HepG2 (cell line): Measurements from ENCODE around the gene DNPH1. TPM values are rescaled to one million over a fixed set of nuclear protein-coding genes. Genes with fewer than 3 reads are reported as not detected.

Source experiments
- ATAD3A ChIP-seq: sonication (generic); formaldehyde crosslinking; IDR thresholded peaks from 2 replicates; pipeline ENCODE4 v1.4.0; 2020; ENCODE audit warnings: missing genetic modification reagents
- FOXK1 ChIP-seq: sonication (generic); formaldehyde crosslinking; IDR thresholded peaks from 2 replicates; pipeline ENCODE4 v1.4.0; 2020; ENCODE audit warnings: low read depth, missing genetic modification reagents, borderline replicate concordance
- FOXK2 ChIP-seq: fragments of 450-650 bp; IDR thresholded peaks from 2 replicates; pipeline ENCODE4 v1.6.1; 2016
- GZF1 ChIP-seq: sonication (generic); formaldehyde crosslinking; IDR thresholded peaks from 2 replicates; pipeline ENCODE4 v1.5.1; 2020; ENCODE audit warnings: mild to moderate bottlenecking, missing genetic modification reagents
- HHEX ChIP-seq: IDR thresholded peaks from 2 replicates; pipeline ENCODE4 v1.6.1; 2016; ENCODE audit warnings: control low read depth
- MAFG ChIP-seq: sonication (generic); formaldehyde crosslinking; IDR thresholded peaks from 2 replicates; pipeline ENCODE4 v1.5.1; 2020; ENCODE audit warnings: mild to moderate bottlenecking, missing genetic modification reagents
- MTERF4 ChIP-seq: sonication (generic); formaldehyde crosslinking; IDR thresholded peaks from 2 replicates; pipeline ENCODE4 v1.8.0; 2023; ENCODE audit warnings: mild to moderate bottlenecking, missing genetic modification reagents
- NR3C1 ChIP-seq: sonication (generic); formaldehyde crosslinking; IDR thresholded peaks from 2 replicates; pipeline ENCODE4 v1.4.0; 2020; ENCODE audit warnings: missing genetic modification reagents
- RAD51 ChIP-seq: fragments of 450-650 bp; IDR thresholded peaks from 2 replicates; pipeline ENCODE4 v1.6.1; 2016; ENCODE audit warnings: borderline replicate concordance
- TBP ChIP-seq: sonication (generic); formaldehyde crosslinking; IDR thresholded peaks from 2 replicates; pipeline ENCODE4 v1.5.0; 2020; ENCODE audit warnings: missing genetic modification reagents
- THAP8 ChIP-seq: sonication (generic); formaldehyde crosslinking; IDR thresholded peaks from 2 replicates; pipeline ENCODE4 v1.5.1; 2020; ENCODE audit warnings: missing genetic modification reagents, mild to moderate bottlenecking, borderline replicate concordance
- ZNF180 ChIP-seq: sonication (generic); formaldehyde crosslinking; IDR thresholded peaks from 2 replicates; pipeline ENCODE4 v1.4.0; 2020; ENCODE audit warnings: low read depth, missing genetic modification reagents, borderline replicate concordance
- ZNF652 ChIP-seq: IDR thresholded peaks from 2 replicates; pipeline ENCODE4 v1.6.1; 2016; ENCODE audit warnings: low read depth, borderline replicate concordance
- polyA plus RNA-seq, 8 experiments: library from polyadenylated mRNA; depleted of rRNA in 3 of 8; stranded (reverse) in 7 of 8; unstranded in 1 of 8; fragments of >200 nt; fragmentation: Illumina TruSeq in 4 of 8; extraction: Trizol in 4 of 8; gene quantifications; 2 replicates each; pipeline versions ENCODE4 v1.2.1 to v1.2.3, GENCODE V29; 2011 to 2016; ENCODE audit warnings: low read depth in 4 of 8, missing spikeins in 1 of 8, mixed read lengths in 1 of 8; ENCODE audit not compliant: insufficient read depth in 1 of 8
- total RNA-seq, 5 experiments: library from RNA; depleted of rRNA; stranded (reverse); fragments of >200 nt; fragmentation: Illumina TruSeq; extraction: Trizol; gene quantifications; 2 replicates each; pipeline ENCODE4 v1.2.3, GENCODE V29; 2016; ENCODE audit warnings: low read depth in 1 of 5
- TF ChIP-seq, protein P1 (sequence below): sonication (generic); formaldehyde crosslinking; IDR thresholded peaks from 2 replicates; pipeline ENCODE4 v1.8.0; 2022; ENCODE audit warnings: missing genetic modification reagents, low read depth, mild to moderate bottlenecking, borderline replicate concordance
- TF ChIP-seq, protein P2 (sequence below): sonication (generic); formaldehyde crosslinking; IDR thresholded peaks from 2 replicates; pipeline ENCODE4 v1.4.0; 2020; ENCODE audit warnings: missing genetic modification reagents
- TF ChIP-seq, protein P3 (sequence below): sonication (generic); formaldehyde crosslinking; IDR thresholded peaks from 2 replicates; pipeline ENCODE4 v1.5.0; 2020; ENCODE audit warnings: mild to moderate bottlenecking, low read depth, missing genetic modification reagents, borderline replicate concordance
- TF ChIP-seq, protein P4 (sequence below): sonication (generic); formaldehyde crosslinking; IDR thresholded peaks from 2 replicates; pipeline ENCODE4 v1.4.0; 2020; ENCODE audit warnings: missing genetic modification reagents, borderline replicate concordance

The DNPH1 gene
- total and polyA plus RNA-seq, 2 of the 13 experiments (the other 11 are each of a cell fraction or from before 2014, with no cell fraction given): 56.5 to 75.1 TPM

GRCh38 chr6:43228951-43229802, at the start of gene DNPH1 (continued):
- peak; percentile 76; the same call in 1 of the 2 replicates for TF ChIP-seq THAP8 (CRISPR knock-in tag)
- no peak for TF ChIP-seq HHEX (CRISPR knock-in tag)
- peak; percentile 55; the same call in 1 of the 2 replicates for TF ChIP-seq RAD51
- TF ChIP-seq, protein P1, sequence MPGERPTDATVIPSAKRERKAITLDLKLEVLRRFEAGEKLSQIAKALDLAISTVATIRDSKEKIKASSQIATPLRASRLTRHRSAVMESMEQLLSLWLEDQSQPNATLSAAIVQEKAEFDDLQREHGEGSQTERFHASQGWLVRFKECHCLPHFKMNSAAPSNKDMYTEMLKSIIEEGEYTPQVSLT (CRISPR knock-in tag): no peak
- TF ChIP-seq MTERF4 (CRISPR knock-in tag): peak; percentile 88
- no peak for TF ChIP-seq ZNF180 (CRISPR knock-in tag)
- no peak for TF ChIP-seq ATAD3A (CRISPR knock-in tag)
- no peak for TF ChIP-seq TBP (CRISPR knock-in tag)
- TF ChIP-seq, protein P2, sequence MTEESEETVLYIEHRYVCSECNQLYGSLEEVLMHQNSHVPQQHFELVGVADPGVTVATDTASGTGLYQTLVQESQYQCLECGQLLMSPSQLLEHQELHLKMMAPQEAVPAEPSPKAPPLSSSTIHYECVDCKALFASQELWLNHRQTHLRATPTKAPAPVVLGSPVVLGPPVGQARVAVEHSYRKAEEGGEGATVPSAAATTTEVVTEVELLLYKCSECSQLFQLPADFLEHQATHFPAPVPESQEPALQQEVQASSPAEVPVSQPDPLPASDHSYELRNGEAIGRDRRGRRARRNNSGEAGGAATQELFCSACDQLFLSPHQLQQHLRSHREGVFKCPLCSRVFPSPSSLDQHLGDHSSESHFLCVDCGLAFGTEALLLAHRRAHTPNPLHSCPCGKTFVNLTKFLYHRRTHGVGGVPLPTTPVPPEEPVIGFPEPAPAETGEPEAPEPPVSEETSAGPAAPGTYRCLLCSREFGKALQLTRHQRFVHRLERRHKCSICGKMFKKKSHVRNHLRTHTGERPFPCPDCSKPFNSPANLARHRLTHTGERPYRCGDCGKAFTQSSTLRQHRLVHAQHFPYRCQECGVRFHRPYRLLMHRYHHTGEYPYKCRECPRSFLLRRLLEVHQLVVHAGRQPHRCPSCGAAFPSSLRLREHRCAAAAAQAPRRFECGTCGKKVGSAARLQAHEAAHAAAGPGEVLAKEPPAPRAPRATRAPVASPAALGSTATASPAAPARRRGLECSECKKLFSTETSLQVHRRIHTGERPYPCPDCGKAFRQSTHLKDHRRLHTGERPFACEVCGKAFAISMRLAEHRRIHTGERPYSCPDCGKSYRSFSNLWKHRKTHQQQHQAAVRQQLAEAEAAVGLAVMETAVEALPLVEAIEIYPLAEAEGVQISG (CRISPR knock-in tag): peak; percentile 86
- 0 out of 2 replicates have a peak, but pooled peaks have one; percentile 37 for TF ChIP-seq MAFG (CRISPR knock-in tag)
- no peak for TF ChIP-seq NR3C1 (CRISPR knock-in tag)
- TF ChIP-seq, protein P3, sequence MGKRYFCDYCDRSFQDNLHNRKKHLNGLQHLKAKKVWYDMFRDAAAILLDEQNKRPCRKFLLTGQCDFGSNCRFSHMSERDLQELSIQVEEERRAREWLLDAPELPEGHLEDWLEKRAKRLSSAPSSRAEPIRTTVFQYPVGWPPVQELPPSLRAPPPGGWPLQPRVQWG (CRISPR knock-in tag): no peak; the same call in 1 of the 2 replicates
- TF ChIP-seq, protein P4, sequence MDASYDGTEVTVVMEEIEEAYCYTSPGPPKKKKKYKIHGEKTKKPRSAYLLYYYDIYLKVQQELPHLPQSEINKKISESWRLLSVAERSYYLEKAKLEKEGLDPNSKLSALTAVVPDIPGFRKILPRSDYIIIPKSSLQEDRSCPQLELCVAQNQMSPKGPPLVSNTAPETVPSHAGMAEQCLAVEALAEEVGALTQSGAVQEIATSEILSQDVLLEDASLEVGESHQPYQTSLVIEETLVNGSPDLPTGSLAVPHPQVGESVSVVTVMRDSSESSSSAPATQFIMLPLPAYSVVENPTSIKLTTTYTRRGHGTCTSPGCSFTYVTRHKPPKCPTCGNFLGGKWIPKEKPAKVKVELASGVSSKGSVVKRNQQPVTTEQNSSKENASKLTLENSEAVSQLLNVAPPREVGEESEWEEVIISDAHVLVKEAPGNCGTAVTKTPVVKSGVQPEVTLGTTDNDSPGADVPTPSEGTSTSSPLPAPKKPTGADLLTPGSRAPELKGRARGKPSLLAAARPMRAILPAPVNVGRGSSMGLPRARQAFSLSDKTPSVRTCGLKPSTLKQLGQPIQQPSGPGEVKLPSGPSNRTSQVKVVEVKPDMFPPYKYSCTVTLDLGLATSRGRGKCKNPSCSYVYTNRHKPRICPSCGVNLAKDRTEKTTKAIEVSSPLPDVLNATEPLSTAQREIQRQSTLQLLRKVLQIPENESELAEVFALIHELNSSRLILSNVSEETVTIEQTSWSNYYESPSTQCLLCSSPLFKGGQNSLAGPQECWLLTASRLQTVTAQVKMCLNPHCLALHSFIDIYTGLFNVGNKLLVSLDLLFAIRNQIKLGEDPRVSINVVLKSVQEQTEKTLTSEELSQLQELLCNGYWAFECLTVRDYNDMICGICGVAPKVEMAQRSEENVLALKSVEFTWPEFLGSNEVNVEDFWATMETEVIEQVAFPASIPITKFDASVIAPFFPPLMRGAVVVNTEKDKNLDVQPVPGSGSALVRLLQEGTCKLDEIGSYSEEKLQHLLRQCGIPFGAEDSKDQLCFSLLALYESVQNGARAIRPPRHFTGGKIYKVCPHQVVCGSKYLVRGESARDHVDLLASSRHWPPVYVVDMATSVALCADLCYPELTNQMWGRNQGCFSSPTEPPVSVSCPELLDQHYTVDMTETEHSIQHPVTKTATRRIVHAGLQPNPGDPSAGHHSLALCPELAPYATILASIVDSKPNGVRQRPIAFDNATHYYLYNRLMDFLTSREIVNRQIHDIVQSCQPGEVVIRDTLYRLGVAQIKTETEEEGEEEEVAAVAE (CRISPR knock-in tag): no peak
- no peak for TF ChIP-seq GZF1 (CRISPR knock-in tag)
- TF ChIP-seq ZNF652 (CRISPR knock-in tag): no peak
- no peak; the same call in 1 of the 2 replicates for TF ChIP-seq FOXK1 (CRISPR knock-in tag)
- TF ChIP-seq FOXK2: no peak
